Epithelial cell of esophagus (primary cell): ENCODE measurements around the gene NUCKS1.

ENCODE experiments used
- DNase-seq: peaks from one replicate; pipeline ENCODE4 v3.0.0; 2010; ENCODE audit warnings: low read depth
- H3K4me3 ChIP-seq: 2 replicates; pipeline ENCODE4 v1.5.1; 2011; ENCODE audit warnings: mild to moderate bottlenecking, low read length, control low read depth
- TF ChIP-seq, protein P1 (sequence below): IDR thresholded peaks from 2 replicates; pipeline ENCODE4 v1.5.1; 2011; ENCODE audit warnings: low read depth, mild to moderate bottlenecking, low read length, control low read depth, inconsistent platforms; ENCODE audit not compliant: insufficient read depth; ENCODE audit errors: missing control alignments

NUCKS1 gene

GRCh38 chr1:205782627-205783432 lies 32.8 kb upstream of the NUCKS1 start:
- H3K4me3 ChIP-seq: no peak overlapping the region
- no peak for DNase-seq
- TF ChIP-seq, protein P1, sequence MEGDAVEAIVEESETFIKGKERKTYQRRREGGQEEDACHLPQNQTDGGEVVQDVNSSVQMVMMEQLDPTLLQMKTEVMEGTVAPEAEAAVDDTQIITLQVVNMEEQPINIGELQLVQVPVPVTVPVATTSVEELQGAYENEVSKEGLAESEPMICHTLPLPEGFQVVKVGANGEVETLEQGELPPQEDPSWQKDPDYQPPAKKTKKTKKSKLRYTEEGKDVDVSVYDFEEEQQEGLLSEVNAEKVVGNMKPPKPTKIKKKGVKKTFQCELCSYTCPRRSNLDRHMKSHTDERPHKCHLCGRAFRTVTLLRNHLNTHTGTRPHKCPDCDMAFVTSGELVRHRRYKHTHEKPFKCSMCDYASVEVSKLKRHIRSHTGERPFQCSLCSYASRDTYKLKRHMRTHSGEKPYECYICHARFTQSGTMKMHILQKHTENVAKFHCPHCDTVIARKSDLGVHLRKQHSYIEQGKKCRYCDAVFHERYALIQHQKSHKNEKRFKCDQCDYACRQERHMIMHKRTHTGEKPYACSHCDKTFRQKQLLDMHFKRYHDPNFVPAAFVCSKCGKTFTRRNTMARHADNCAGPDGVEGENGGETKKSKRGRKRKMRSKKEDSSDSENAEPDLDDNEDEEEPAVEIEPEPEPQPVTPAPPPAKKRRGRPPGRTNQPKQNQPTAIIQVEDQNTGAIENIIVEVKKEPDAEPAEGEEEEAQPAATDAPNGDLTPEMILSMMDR: no peak

GRCh38 chr1:205780335-205780734 lies 30.4 kb upstream of the NUCKS1 start:
- TF ChIP-seq, protein P1: no peak
- DNase-seq: no peak
- no peak overlapping the region for H3K4me3 ChIP-seq

DNA sequence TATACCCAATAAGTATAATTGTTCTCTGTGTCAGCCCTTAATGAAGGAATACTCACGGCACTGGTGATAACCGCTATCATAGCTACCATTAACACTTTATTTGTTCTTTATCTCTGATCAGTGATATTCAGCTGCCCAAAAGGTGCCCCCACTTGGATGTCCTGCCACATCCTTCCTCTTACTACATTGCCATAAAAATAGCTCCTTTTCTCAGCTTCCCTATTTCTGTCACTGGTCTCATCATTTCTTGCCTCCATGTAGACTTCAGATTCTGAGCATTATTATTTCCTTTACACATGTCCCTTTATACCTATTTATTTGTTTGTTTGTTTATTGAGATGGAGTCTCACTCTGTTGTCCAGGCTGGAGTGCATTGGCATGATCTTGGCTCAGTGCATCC lies 28.0 kb upstream of the NUCKS1 start:
- TF ChIP-seq, protein P1: no peak
- H3K4me3 ChIP-seq: no peak overlapping the region
- DNase-seq: no peak

GRCh38 chr1:205775717-205776056 lies 25.7 kb upstream of the NUCKS1 start:
- peak overlapping the region; percentile 91 for H3K4me3 ChIP-seq
- peak; percentile 65 for DNase-seq

DNA sequence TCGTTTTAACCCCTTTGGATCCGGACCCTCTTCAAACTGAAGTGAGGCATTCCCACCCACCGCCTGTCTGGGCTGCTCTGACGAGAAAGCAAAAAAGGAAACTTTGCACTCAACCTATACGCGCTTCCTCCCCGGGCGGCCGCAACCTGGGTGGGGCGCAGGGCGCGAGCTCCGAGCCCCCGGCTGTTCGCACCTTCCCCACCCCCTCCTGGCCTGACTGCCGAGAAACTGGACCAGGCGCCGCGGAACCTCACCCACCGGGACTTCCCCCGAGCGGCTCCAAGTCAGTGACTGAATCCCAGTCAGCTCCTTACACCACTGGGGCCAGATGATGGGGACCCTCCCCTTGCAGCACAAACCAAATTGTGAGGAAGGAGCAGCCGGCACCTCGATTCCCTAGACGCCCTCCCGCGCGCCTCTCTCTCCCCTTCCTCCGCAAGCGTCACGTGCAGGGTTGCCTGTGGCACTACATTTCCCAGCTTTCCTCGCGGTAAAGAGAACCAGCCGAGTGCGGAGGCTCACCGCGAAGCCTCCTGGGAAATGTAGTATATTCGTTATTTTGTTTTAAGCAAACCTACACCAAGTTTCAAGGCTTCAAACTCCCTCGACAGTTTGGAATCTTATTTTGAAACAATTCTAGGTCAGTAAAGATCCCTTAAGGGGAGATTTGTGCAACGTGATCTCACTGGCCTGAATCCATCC lies 25.2 kb upstream of the NUCKS1 start, which contains the start of gene RAB29:
Gene RAB29, minus strand, starts transcription at position 468 of the 702 bp plus-strand sequence. CDS start 526 bp downstream, outside the sequence.
- peak within 1 kb of the TSS; percentile 91 for H3K4me3 ChIP-seq
- TF ChIP-seq, protein P1: no peak

More at GRCh38 chr1:205775717-205776056, 25.7 kb upstream of the NUCKS1 start:
- TF ChIP-seq, protein P1: no peak

GRCh38 chr1:205774198-205775014 lies 24.4 kb upstream of the NUCKS1 start:
- peak overlapping the region; percentile 91 for H3K4me3 ChIP-seq
- DNase-seq: peak; percentile 10
- TF ChIP-seq, protein P1: no peak

More for the DNA sequence above, 25.2 kb upstream of the NUCKS1 start, which contains the start of gene RAB29:
- DNase-seq: peak; percentile 80
